Pancreas (tissue), 10 donors: Measurements from ENCODE around the gene KRT23. TPM values are rescaled to one million over a fixed set of nuclear protein-coding genes. Genes with fewer than 3 reads are reported as not detected.

Experiments used
- ATAC-seq, 4 donors: fragments of 200-7000 bp; cut with Tn5 transposase; one replicate each; pipeline versions ENCODE4 v1.8.0 to v1.9.1; 2020; ENCODE audit warnings: mild to moderate bottlenecking in 4 of 4, moderate library complexity in 4 of 4
- DNase-seq, 6 donors: peaks; one replicate each; pipeline ENCODE4 v3.0.0-alpha.2; 2020
- FAIRE-seq: peaks from 2 replicates; lab custom pipeline; 2012; peaks lifted over from hg19 to GRCh38; lab: Jason Lieb, UNC
- H3K27ac ChIP-seq, 4 donors: fragments of 200-600 bp; sonication (generic); 1 replicate in 3 of 4; 2 replicates in 1 of 4; pipeline versions ENCODE4 v1.5.0 to v1.8.0; 2020
- H3K27me3 ChIP-seq, 4 donors: fragments of 200-600 bp; one replicate each; pipeline ENCODE4 v1.8.0; 2021
- H3K36me3 ChIP-seq, 3 donors: fragments of 200-600 bp; sonication (generic) in 1 of 3; one replicate each; pipeline versions ENCODE4 v1.5.0 to v1.8.0; 2020 to 2021
- H3K4me1 ChIP-seq, 3 donors: fragments of 200-600 bp; one replicate each; pipeline ENCODE4 v1.8.0; 2021
- H3K4me3 ChIP-seq, 4 donors: fragments of 200-600 bp; sonication (generic) in 2 of 4; one replicate each; pipeline versions ENCODE4 v1.5.0 to v1.8.0; 2020 to 2021
- H3K9me3 ChIP-seq, 4 donors: fragments of 200-600 bp; one replicate each; pipeline ENCODE4 v1.8.0; 2021
- CTCF ChIP-seq, 4 donors: fragments of 200-600 bp; sonication (generic) in 3 of 4; IDR thresholded peaks; one replicate each; pipeline versions ENCODE4 v1.5.0 to v1.8.0; 2021; ENCODE audit warnings: antibody characterized with exemption in 4 of 4
- WGBS, 2 donors: extraction: QIAGEN DNeasy Blood & Tissue Kit; methylation state at CpG; one replicate each; pipeline ENCODE4 v1.1.7; 2013; 5-methylcytosine and 5-hydroxymethylcytosine counted together
- intact Hi-C, 3 donors: fragments of 100-400 bp; cut with DNase I; formaldehyde crosslinking; loops; one replicate each; pipeline versions ENCODE4 v1.11.1 to v1.14.2; 2022
- polyA plus RNA-seq, 2 donors: library from polyadenylated mRNA; stranded (reverse); fragments of 200-250 nt; gene quantifications; one replicate each; pipeline ENCODE4 v1.2.3, GENCODE V29; 2013
- total RNA-seq, 6 donors: library from RNA; stranded (reverse); fragmentation: NEBNext Ultra II Directional in 4 of 6; extraction: Animal tissue kit (Norgen Biotek cat#: 25700) in 4 of 6; gene quantifications; one replicate each; pipeline versions ENCODE4 v1.2.1 to v1.2.4, GENCODE V29; 2021 to 2023
- donor health status: healthy with polysubstance abuse.
- donor health status: DM: no; HTN: no; CAD: no; lungs with moderate emphysema.
- donor health status: DM: no; HTN: no; CAD: no.
- donor health status: control.
- donor health status: control.
- donor health status: Bipolar disorder and iron deficiency.
- donor health status: DM: yes; HTN: yes; CAD: no.
- donor health status: DM: no; HTN: no; CAD: no.
- donor health status: DM: no; HTN: no; CAD: no.
- donor health status: DM: yes; HTN: yes; CAD: no.

Gene KRT23
- total RNA-seq (10 to 100 TPM in 2 of 6 donors, 1 to 10 TPM in 1, under 1 TPM in 3; 0.78 to 17.7 (median 1.1) TPM), polyA plus RNA-seq (1 to 10 TPM in 1 of 2 donors, under 1 TPM in 1; 0.59 to 7.6 TPM)

- H3K4me3 ChIP-seq, result no peak within 1 kb of the TSS
- H3K9me3 ChIP-seq, result no peaks in the 10 kb centered on the region
- peaks cover 0 to 6% (median 0%) of the 10 kb centered on the region in 3 donors for H3K4me1 ChIP-seq
- 11 to 15% methylated on average over 9 of the region's 9 CpGs for WGBS, 2 donors
- TF ChIP-seq CTCF (IDR thresholded peaks at IDR 0.05), result no peak
- H3K36me3 ChIP-seq, result no peaks in the 10 kb centered on the region
- DNase-seq, result peak in 1 of 6 donors; percentile 56
- ATAC-seq, result peak in 3 of 4 donors; percentile 51 to 69 (median 68)
- intact Hi-C loops, result no loop called here
- H3K27ac ChIP-seq, result peak within 1 kb of the TSS in 3 of 4 donors; percentile 38 to 68 (median 64)
- peaks cover 0 to 3% (median 0%) of the 10 kb centered on the region in 4 donors for H3K27me3 ChIP-seq
- no peak for FAIRE-seq
These were observed at the start of gene KRT23 for GRCh38 chr17:40937384-40937819. KRT23 (minus strand) TSS chr17:40937646; CDS start chr17:40936603, 1,043 bp downstream.

- ATAC-seq, result no peak
- Histone ChIP-seq H3K27me3 (no peaks in the 10 kb centered on the region), H3K4me1 (no peaks in the 10 kb centered on the region), H3K27ac (no peak overlapping the region), H3K36me3 (no peaks in the 10 kb centered on the region), H3K4me3 (no peak overlapping the region), H3K9me3 (no peaks in the 10 kb centered on the region)
- intact Hi-C loops, result no loop called here
- FAIRE-seq, result no peak
- 40 to 46% methylated on average over 8 of the region's 8 CpGs for WGBS, 2 donors
- TF ChIP-seq CTCF (IDR thresholded peaks at IDR 0.05), result no peak
- no peak for DNase-seq
These were observed 49.5 kb upstream of the KRT23 start for GRCh38 chr17:40986920-40987319.

GRCh38 chr17:40984226-40984625, 46.8 kb upstream of the KRT23 start, which contains the start of gene KRT40:
KRT40 (minus strand) TSS chr17:40984326; CDS start chr17:40984273, 53 bp downstream.
- Histone ChIP-seq H3K27me3 (no peaks in the 10 kb centered on the region), H3K27ac (no peak within 1 kb of the TSS), H3K4me1 (no peaks in the 10 kb centered on the region), H3K36me3 (no peaks in the 10 kb centered on the region), H3K4me3 (no peak within 1 kb of the TSS), H3K9me3 (no peaks in the 10 kb centered on the region)
- intact Hi-C loops, result no loop called here
- no peak for TF ChIP-seq CTCF (IDR thresholded peaks at IDR 0.05)
- DNase-seq (no peak), ATAC-seq (no peak), FAIRE-seq (no peak)
- 39 to 48% methylated on average over 3 of the region's 3 CpGs for WGBS, 2 donors

- no peak for FAIRE-seq
These were observed 43.7 kb upstream of the KRT23 start for GRCh38 chr17:40981115-40981514.

More at GRCh38 chr17:40981115-40981514, 43.7 kb upstream of the KRT23 start:
- no peak overlapping the region for H3K27ac ChIP-seq
- H3K36me3 ChIP-seq, result no peaks in the 10 kb centered on the region
- no peak for ATAC-seq
- DNase-seq, result no peak
- peaks cover 0 to 9% (median 0%) of the 10 kb centered on the region in 3 donors for H3K4me1 ChIP-seq
- intact Hi-C loops, result no loop called here
- TF ChIP-seq CTCF (IDR thresholded peaks at IDR 0.05), result no peak
- H3K27me3 ChIP-seq, result peaks cover 0 to 4% (median 0%) of the 10 kb centered on the region in 4 donors
- no peaks in the 10 kb centered on the region for H3K9me3 ChIP-seq
- WGBS, 2 donors, result 49 to 54% methylated on average over 5 of the region's 5 CpGs
- no peak overlapping the region for H3K4me3 ChIP-seq
